ENCODE data around the gene MRAP2.

The MRAP2 gene

GRCh38 chr6:84135291-84135690 lies 101.7 kb downstream of the MRAP2 start:
- DNase-seq (ENCODE audit: low spot score), result no peak

DNA sequence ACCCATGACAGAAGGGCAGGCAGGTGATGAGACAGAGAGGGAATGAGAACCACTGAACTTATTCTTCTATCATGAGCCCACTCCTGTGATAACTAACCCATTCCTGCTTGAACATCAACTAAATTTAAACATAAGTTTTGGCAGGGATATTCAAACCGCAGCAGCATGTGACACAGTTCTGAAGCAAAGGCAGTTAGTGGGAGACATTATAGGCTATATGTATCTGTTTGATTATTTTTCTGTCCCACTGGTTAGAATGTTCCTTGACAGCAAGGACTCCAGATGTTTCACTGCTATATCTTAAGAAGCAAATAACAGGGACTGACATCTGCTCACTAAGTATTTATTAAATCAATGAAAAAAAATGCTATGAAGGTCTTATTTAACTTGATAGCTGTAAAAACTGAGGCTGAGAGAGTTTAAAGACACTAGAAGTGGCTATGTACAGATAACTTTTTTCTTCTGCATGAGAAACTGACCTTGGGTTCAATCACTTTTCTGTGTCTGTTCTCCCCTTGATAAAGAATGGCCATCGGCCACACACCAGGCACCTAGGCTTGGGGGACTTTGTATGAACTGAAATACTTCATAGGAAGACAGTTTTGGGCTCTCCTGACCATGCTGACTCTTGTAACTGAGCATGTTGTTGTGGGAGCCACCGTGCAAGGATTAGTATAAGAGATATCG lies 102.9 kb downstream of the MRAP2 start:
- DNase-seq (ENCODE audit: low spot score), result no peak

GRCh38 chr6:84137051-84137375 lies 103.4 kb downstream of the MRAP2 start:
- DNase-seq (ENCODE audit: low spot score), result no peak

GRCh38 chr6:84137989-84138575 lies 104.5 kb downstream of the MRAP2 start:
- DNase-seq (ENCODE audit: low spot score), result peak; percentile 42

GRCh38 chr6:84139311-84139710 lies 105.7 kb downstream of the MRAP2 start:
- no peak for DNase-seq (ENCODE audit: low spot score)

All from kidney capillary endothelial cell (primary cell).